Right ventricle myocardium superior (tissue), 1 donor: ENCODE results near the gene NXPE2. TPM values are rescaled to one million over a fixed set of nuclear protein-coding genes. Genes with fewer than 3 reads are reported as not detected.
A peak's percentile ranks its signal among the peaks of the same experiment; 100 is the strongest.

Source experiments
- ATAC-seq: fragments of 200-7000 bp; cut with Tn5 transposase; one replicate; pipeline ENCODE4 v1.9.1; 2020; ENCODE audit warnings: mild to moderate bottlenecking; ENCODE audit not compliant: poor library complexity
- DNase-seq: peaks from one replicate; pipeline ENCODE4 v3.0.0-alpha.2; 2020
- intact Hi-C: fragments of 100-400 bp; cut with DNase I; formaldehyde crosslinking; loops from one replicate; pipeline ENCODE4 v1.11.2; 2022
- total RNA-seq: library from RNA; stranded (reverse); fragmentation: NEBNext Ultra II Directional; extraction: Animal tissue kit (Norgen Biotek cat#: 25700); gene quantifications from one replicate; pipeline ENCODE4 v1.2.1, GENCODE V29; 2021
- donor health status: DM: no; HTN: yes; CAD: no; lungs with severe emphysema.

NXPE2 gene
- total RNA-seq, 1 donor from 2014 or later: not detected

DNA sequence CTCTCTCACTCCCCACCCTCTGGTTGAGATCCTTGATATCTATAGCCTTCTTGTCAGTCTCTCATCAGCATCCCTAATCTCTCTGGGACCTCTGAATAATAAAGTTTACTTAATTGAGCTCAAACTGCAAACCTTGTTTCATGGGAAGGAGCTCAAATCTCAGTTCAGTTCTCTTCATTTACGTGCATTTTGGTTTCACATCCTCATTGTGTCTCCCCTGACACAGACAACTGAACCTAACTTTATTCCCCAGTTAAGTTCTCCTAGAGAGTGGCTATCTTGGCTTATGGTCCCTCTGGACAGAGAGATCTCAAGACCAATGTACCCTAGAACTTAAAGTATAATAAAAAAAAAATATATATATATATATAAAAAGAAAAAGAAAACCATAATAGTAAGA, 47.3 kb downstream of the NXPE2 start:
- ATAC-seq (no peak), DNase-seq (no peak)
- intact Hi-C loops: no loop called here

DNA sequence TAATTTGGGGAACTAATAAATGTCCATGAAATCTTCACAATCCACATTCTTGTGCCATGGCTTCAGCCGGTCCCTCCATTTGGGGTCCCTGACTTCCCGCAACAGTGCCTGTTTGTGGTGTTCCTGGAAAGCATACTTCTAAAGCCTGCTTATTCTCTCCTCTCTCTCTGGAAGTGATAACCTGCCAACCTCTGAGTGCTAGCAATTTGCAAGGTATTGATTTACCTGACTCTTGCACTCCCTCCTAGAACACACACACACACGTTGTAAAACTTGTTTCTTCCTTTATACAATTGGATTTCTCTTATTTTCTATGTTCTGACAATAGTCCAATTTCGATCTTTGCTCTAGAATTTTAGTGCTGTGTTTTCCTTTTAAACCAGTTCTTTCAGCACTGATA, 58.5 kb downstream of the NXPE2 start:
- ATAC-seq: no peak
- intact Hi-C loops: no loop called here
- no peak for DNase-seq

DNA sequence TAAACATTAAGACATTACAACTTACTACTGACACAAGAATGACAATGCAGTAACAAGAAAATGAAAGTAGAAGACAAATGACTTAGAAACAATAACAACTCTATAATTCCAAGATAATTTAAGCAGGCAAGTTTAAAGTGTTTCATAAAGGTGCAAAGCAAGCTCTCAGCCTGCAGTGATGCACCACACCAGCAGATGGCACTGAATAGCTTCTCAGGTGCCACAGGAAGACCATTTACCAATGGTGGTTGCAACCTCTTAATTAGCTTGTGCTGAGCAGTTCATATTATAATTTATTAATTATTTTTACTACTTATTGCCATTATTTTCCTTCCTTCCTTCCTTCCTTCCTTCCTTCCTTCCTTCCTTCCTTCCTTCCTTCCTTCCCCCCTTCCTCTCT, 60.6 kb downstream of the NXPE2 start:
- DNase-seq (peak; percentile 36), ATAC-seq (no peak)
- intact Hi-C loops: no loop called here

- intact Hi-C loops: no loop called here
- ATAC-seq: no peak
- DNase-seq: no peak
These were observed 66.9 kb downstream of the NXPE2 start for GRCh38 chr11:114745150-114745671.

- ATAC-seq (no peak), DNase-seq (no peak)
- intact Hi-C loops: no loop called here
These were observed 67.7 kb downstream of the NXPE2 start for GRCh38 chr11:114746013-114746412.

Other genes with a start within 250 kb of the NXPE2 start
- 165 TPM for gene REXO2, start 239.1 kb upstream of the NXPE2 start, total RNA-seq
- not detected for gene NXPE1, start 118.6 kb upstream of the NXPE2 start, total RNA-seq
- not detected for gene NXPE4, start 82.7 kb upstream of the NXPE2 start, total RNA-seq